Measurements from ENCODE around the gene KMT5C. TPM values are rescaled to one million over a fixed set of nuclear protein-coding genes. Genes with fewer than 3 reads are reported as not detected.
"Not testable (repeated sequence)": the region's sequence is repeated elsewhere in the genome, so short reads cannot be mapped to it uniquely, and the experiment has no call there.

The KMT5C gene
- total RNA-seq, 2 donors from 2014 or later: 15.6 to 25.3 TPM

- not testable (repeated sequence) for H3K27ac Mint-ChIP-seq; H3K27me3 Mint-ChIP-seq; H3K4me3 Mint-ChIP-seq; ATAC-seq (replicated peaks); H3K36me3 Mint-ChIP-seq (ENCODE audit: low read depth); H3K4me1 Mint-ChIP-seq; H3K9me3 Mint-ChIP-seq
Observed at GRCh38 chr19:55329791-55330190, 9.9 kb upstream of the KMT5C start.

DNA sequence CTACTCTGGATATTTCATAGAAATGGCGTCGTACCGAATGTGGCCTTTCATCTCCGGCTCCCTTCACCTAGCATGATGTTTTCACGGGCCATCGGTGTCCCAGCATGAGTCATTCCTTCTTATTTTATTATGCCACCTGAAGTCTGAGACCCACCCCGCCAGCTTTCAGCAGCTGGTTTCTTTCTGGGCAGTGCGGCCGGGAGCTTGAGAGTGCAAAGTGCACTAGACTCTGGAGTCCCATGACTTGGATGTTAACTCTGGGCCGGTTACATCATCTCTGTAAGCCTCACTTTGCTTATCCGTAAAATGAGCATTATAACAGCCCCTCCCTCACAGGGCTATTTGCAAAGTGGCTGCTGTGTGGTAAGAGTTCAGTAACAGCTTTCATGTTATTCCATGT lies 5.8 kb upstream of the KMT5C start:
- H3K36me3 Mint-ChIP-seq (ENCODE audit: low read depth): peaks cover 5% of the 10 kb centered on the region
- H3K27me3 Mint-ChIP-seq: peaks cover 11% of the 10 kb centered on the region
- no peak overlapping the region for H3K4me3 Mint-ChIP-seq
- peaks cover 5% of the 10 kb centered on the region for H3K4me1 Mint-ChIP-seq
- no peaks in the 10 kb centered on the region for H3K9me3 Mint-ChIP-seq
- no peak overlapping the region for H3K27ac Mint-ChIP-seq
- no peak for ATAC-seq (replicated peaks)

DNA sequence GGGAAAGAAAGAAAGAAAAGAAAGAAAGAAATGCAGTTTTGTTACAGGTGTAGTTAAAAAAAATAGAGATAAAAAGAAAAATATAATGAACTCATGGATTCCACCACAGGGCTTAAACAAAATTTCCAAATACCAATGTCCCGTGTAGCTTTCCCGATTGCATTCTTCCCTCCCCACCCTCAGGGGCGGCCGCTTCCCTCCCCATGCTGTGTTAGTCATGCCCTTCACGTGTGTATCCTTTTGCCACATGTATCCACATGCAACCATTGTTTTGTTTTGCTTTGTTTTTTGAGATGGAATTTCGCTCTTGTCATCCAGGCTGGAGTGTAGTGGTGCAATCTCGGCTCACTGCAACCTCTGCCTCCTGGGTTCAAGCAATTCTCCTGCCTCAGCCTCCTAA lies 3.6 kb upstream of the KMT5C start:
- Mint-ChIP-seq H3K4me3 (no peak overlapping the region), H3K27ac (no peak overlapping the region), H3K27me3 (peaks cover 8% of the 10 kb centered on the region), H3K4me1 (peaks cover 5% of the 10 kb centered on the region), H3K36me3 (ENCODE audit: low read depth) (peaks cover 12% of the 10 kb centered on the region), H3K9me3 (no peaks in the 10 kb centered on the region)
- no peak for ATAC-seq (replicated peaks)

- H3K36me3 Mint-ChIP-seq (ENCODE audit: low read depth): peaks cover 28% of the 10 kb centered on the region
- H3K4me3 Mint-ChIP-seq: peak overlapping the region; percentile 89
- no peaks in the 10 kb centered on the region for H3K9me3 Mint-ChIP-seq
- H3K27me3 Mint-ChIP-seq: peaks cover 3% of the 10 kb centered on the region
- H3K27ac Mint-ChIP-seq: peak overlapping the region; percentile 99
- peaks cover 10% of the 10 kb centered on the region for H3K4me1 Mint-ChIP-seq
- no peak for ATAC-seq (replicated peaks)
Observed at GRCh38 chr19:55339889-55340783, 460 bp downstream of the KMT5C start.

GRCh38 chr19:55340784-55341147 lies 1.1 kb downstream of the KMT5C start:
- Mint-ChIP-seq H3K4me1 (peaks cover 10% of the 10 kb centered on the region), H3K27ac (peak overlapping the region; percentile 99), H3K4me3 (peak overlapping the region; percentile 89), H3K9me3 (no peaks in the 10 kb centered on the region), H3K36me3 (ENCODE audit: low read depth) (peaks cover 32% of the 10 kb centered on the region), H3K27me3 (peaks cover 3% of the 10 kb centered on the region)
- no peak for ATAC-seq (replicated peaks)

GRCh38 chr19:55341171-55341588 lies 1.5 kb downstream of the KMT5C start:
- no peak for ATAC-seq (replicated peaks)
- Mint-ChIP-seq H3K4me3 (peak overlapping the region; percentile 89), H3K4me1 (peaks cover 10% of the 10 kb centered on the region), H3K36me3 (ENCODE audit: low read depth) (peaks cover 32% of the 10 kb centered on the region), H3K9me3 (no peaks in the 10 kb centered on the region), H3K27ac (peak overlapping the region; percentile 99), H3K27me3 (peaks cover 3% of the 10 kb centered on the region)

GRCh38 chr19:55341595-55342531 lies 2.2 kb downstream of the KMT5C start:
- peaks cover 32% of the 10 kb centered on the region for H3K36me3 Mint-ChIP-seq (ENCODE audit: low read depth)
- ATAC-seq (replicated peaks): no peak
- H3K27ac Mint-ChIP-seq: peak overlapping the region; percentile 99
- peak overlapping the region; percentile 89 for H3K4me3 Mint-ChIP-seq
- peaks cover 3% of the 10 kb centered on the region for H3K27me3 Mint-ChIP-seq
- H3K4me1 Mint-ChIP-seq: peaks cover 10% of the 10 kb centered on the region
- no peaks in the 10 kb centered on the region for H3K9me3 Mint-ChIP-seq

DNA sequence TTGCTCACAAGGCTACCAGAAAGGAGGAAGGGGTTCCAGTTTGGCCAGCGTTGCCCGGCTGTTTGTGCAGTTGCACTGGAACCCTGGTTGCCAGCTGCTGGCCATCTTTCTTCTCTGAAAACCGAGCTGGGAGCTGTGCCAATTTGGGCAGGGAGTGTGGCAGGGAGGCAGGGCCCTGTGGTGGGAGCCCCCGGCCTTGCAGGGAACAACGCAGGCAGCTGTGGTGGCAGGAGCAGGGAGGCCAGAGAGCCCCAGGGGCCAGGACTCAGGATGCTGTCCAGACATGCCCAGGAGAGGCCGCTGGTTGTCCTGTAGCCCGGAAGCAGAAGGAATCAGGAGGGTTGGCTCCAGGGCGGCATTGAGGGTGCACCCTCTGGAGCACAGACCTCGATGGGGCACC lies 4.8 kb downstream of the KMT5C start:
- H3K9me3 Mint-ChIP-seq: no peaks in the 10 kb centered on the region
- H3K27me3 Mint-ChIP-seq: no peaks in the 10 kb centered on the region
- no peak for ATAC-seq (replicated peaks)
- H3K36me3 Mint-ChIP-seq (ENCODE audit: low read depth): peaks cover 24% of the 10 kb centered on the region
- H3K4me1 Mint-ChIP-seq: peaks cover 5% of the 10 kb centered on the region
- no peak overlapping the region for H3K27ac Mint-ChIP-seq
- no peak overlapping the region for H3K4me3 Mint-ChIP-seq

DNA sequence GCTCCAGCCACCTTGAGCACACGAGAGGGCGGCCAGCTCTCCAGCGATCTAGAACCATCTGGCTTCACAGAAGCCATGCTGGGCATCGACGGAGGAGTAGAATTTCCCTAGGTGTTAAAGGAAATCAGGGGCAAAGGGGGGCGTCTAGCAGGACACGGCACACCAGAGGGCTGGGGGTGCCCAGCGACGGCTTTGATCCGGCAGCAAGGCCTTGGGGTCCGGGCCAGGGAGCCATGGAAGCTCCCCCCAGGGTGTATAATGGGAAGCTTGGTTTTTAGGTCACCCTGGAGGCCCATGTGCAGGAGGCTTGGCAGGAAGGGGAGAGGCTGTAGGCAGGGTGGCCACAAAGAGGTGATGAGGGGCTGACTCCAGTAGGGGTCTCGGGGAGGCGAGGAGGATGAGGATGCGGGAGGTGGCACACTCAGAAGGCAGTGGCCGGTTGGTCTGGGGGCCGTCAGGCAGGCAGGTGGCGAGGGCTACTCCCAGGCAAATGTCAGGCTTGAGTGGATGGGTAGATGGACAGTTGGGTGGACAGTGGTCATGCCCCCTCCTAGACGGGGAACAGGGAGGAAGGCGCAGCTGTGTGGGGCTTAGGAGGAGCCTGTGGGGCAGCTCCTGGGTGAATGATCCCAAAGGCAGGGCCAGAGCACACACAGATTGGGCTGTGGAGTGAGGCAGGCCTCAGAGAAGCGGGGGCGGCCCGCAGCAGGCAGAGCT lies 5.6 kb downstream of the KMT5C start:
- Mint-ChIP-seq H3K27ac (no peak overlapping the region), H3K9me3 (no peaks in the 10 kb centered on the region), H3K4me1 (peaks cover 5% of the 10 kb centered on the region), H3K27me3 (no peaks in the 10 kb centered on the region), H3K4me3 (no peak overlapping the region), H3K36me3 (ENCODE audit: low read depth) (peaks cover 20% of the 10 kb centered on the region)
- no peak for ATAC-seq (replicated peaks)

DNA sequence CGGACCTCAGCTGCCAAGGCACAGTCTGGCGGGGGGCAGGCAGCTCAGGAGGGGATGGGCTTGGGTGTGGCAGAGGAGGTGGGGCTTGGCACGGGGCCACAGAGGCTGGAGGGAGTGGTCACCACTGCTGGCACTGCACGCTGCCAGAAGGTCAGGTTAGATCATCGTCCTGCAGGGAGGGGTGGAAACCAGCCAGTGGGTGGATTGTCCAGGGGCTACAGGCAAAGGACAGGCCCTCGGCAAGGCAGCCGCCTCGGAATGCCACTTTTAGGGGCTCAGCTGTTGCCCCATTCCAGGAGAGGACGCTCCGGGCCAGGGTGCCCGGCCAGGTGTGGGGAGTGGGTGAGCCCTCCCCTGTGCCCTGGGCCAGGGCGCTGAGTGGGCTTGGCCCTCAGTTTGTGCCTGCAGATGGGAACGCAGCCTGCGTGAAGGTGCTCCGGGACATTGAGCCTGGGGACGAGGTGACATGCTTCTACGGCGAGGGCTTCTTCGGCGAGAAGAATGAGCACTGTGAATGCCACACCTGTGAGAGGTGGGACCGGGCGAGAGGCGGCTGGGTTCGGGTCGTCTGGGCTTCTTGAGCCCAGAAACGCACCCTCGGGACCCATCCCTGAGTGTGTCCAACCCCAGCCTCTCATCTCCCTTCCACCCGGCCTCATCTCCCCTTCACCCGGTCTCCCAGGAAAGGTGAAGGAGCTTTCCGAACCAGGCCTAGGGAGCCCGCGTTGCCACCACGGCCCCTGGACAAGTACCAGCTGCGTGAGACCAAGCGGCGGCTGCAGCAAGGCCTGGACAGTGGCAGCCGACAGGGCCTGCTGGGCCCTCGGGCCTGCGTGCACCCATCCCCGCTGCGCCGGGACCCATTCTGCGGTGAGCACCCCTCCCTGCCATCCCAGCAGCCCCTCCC lies 6.4 kb downstream of the KMT5C start:
- H3K27ac Mint-ChIP-seq: no peak overlapping the region
- H3K9me3 Mint-ChIP-seq: no peaks in the 10 kb centered on the region
- peaks cover 20% of the 10 kb centered on the region for H3K36me3 Mint-ChIP-seq (ENCODE audit: low read depth)
- peaks cover 5% of the 10 kb centered on the region for H3K4me1 Mint-ChIP-seq
- no peak overlapping the region for H3K4me3 Mint-ChIP-seq
- no peak for ATAC-seq (replicated peaks)
- peaks cover under 1% of the 10 kb centered on the region for H3K27me3 Mint-ChIP-seq

DNA sequence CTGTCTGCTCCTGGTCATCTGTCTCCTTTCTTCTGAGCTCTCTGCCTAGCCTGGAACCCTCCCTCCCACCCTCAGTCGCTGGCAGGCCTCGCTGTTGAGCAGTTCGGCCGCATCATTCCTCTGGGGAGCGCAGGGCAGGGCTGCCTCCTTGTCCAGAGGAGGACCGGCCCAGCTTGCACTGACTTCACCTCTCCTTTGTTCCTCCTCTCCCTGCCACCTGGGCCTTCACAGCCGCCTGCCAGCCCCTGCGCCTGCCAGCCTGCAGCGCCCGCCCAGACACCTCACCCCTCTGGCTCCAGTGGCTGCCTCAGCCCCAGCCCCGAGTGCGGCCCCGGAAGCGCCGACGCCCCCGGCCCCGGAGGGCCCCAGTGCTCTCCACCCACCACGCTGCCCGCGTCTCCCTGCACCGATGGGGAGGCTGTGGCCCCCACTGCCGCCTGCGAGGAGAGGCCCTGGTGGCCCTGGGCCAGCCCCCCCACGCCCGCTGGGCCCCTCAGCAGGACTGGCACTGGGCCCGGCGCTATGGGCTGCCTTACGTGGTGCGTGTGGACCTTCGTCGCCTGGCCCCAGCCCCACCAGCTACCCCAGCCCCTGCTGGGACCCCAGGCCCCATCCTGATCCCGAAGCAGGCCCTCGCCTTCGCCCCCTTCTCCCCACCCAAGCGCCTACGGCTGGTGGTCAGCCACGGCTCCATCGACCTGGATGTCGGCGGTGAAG lies 7.2 kb downstream of the KMT5C start:
- H3K4me1 Mint-ChIP-seq: peaks cover 7% of the 10 kb centered on the region
- no peak for ATAC-seq (replicated peaks)
- no peak overlapping the region for H3K27ac Mint-ChIP-seq

DNA sequence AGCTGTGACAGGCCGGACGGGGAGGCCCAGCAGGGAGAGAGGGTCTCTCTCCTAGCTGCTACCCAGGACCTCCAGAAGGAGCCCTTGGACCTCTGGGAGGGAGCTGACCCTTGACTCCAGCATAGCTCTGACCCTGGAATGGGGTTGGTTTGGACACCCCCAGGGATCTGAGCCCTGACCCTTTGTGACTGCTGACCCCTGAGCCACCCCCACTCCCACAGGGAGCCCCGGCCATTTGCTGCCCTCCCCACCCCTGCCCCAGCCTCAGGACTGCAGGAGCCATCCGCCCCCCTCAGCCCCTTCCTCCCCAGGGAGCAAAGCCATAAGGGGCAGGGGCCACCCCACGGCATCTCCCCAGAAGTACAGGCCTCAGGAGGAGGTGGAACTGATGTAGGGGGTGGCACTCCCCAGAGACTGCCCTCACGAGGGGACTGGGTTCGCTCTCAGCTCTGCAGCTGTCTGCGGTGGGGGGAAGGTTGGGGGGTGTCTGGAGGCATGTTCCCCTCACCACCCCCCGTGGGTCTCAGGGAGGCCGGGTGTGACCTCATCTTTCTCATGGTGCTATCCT lies 7.8 kb downstream of the KMT5C start:
- Mint-ChIP-seq H3K27me3 (peaks cover 15% of the 10 kb centered on the region), H3K36me3 (ENCODE audit: low read depth) (peaks cover 20% of the 10 kb centered on the region), H3K9me3 (no peaks in the 10 kb centered on the region), H3K27ac (no peak overlapping the region), H3K4me3 (no peak overlapping the region), H3K4me1 (peaks cover 8% of the 10 kb centered on the region)
- ATAC-seq (replicated peaks): no peak

More for the DNA sequence above, 7.2 kb downstream of the KMT5C start:
- peaks cover 9% of the 10 kb centered on the region for H3K27me3 Mint-ChIP-seq
- peaks cover 20% of the 10 kb centered on the region for H3K36me3 Mint-ChIP-seq (ENCODE audit: low read depth)
- no peak overlapping the region for H3K4me3 Mint-ChIP-seq
- H3K9me3 Mint-ChIP-seq: no peaks in the 10 kb centered on the region

Data from activated T-helper 17 cell treated with anti-CD3 and anti-CD28 coated beads, Interleukin-2, amount 50 U/mL, for 72 hours (primary cell).